ENCODE data around the gene TTC27. TPM values are rescaled to one million over a fixed set of nuclear protein-coding genes. Genes with fewer than 3 reads are reported as not detected.
A peak's percentile ranks its signal among the peaks of the same experiment; 100 is the strongest.

TTC27 gene
- total and polyA plus RNA-seq, 12 donors, result 4.8 to 17.3 (median 12.1) TPM

DNA sequence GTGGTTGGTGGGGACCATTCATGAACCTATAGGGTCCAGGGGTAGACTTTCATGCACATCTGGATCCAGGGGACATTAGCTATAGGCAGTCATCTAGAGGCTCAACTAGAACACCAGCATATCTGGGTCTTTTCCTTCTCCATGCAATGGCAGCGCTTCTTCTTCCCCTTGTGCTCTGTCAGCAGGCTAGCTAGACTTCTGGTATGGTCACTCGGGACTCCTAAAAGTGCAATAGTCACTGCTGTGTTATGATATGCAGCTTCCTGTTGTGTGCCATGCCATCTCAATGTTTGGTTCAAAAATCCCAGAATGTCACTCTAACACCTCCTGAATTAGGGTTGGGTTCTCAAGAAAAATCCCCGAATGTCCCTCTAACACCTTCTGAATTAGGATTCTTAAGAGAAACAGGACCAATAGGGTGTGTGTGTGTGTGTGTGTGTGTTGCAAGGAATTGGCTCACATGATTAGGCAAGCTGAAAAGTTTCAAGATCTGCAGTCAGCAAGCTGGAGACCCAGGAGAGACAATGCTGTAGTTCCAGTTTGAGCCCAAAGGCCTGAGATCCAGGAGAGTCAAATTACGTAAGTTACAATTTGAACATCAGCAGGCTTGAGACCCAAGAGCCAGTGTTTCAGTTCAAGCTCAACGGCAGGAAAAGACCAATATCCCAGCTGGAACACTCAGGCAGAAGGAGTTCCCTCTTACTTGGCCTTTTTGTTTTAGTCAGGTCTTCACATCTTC, 221.8 kb downstream of the TTC27 start:
- ATAC-seq, result peak in 6 of 8 donors; percentile 44 to 87 (median 62)
- no peak overlapping the region for H3K27ac ChIP-seq
- no peak overlapping the region for H3K4me3 ChIP-seq
- H3K4me1 ChIP-seq, result no peaks in the 10 kb centered on the region
- peaks cover 0 to 10% (median 0%) of the 10 kb centered on the region in 11 donors for H3K9me3 ChIP-seq
- TF ChIP-seq, protein P1, sequence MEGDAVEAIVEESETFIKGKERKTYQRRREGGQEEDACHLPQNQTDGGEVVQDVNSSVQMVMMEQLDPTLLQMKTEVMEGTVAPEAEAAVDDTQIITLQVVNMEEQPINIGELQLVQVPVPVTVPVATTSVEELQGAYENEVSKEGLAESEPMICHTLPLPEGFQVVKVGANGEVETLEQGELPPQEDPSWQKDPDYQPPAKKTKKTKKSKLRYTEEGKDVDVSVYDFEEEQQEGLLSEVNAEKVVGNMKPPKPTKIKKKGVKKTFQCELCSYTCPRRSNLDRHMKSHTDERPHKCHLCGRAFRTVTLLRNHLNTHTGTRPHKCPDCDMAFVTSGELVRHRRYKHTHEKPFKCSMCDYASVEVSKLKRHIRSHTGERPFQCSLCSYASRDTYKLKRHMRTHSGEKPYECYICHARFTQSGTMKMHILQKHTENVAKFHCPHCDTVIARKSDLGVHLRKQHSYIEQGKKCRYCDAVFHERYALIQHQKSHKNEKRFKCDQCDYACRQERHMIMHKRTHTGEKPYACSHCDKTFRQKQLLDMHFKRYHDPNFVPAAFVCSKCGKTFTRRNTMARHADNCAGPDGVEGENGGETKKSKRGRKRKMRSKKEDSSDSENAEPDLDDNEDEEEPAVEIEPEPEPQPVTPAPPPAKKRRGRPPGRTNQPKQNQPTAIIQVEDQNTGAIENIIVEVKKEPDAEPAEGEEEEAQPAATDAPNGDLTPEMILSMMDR (IDR thresholded peaks at IDR 0.05), result no peak
- intact Hi-C loops (cut with DNase I), result loop anchor here in 1 of 10 donors (10.0 kb wide), 1 partner anchor 75 kb away; no protein-coding TSS in a partner anchor
- peak in 1 of 2 donors; percentile 15 for DNase-seq
- no peaks in the 10 kb centered on the region for H3K27me3 ChIP-seq
- H3K36me3 ChIP-seq, result no peaks in the 10 kb centered on the region
- 77 to 79% methylated on average over 5 of the region's 5 CpGs for WGBS, 2 donors

DNA sequence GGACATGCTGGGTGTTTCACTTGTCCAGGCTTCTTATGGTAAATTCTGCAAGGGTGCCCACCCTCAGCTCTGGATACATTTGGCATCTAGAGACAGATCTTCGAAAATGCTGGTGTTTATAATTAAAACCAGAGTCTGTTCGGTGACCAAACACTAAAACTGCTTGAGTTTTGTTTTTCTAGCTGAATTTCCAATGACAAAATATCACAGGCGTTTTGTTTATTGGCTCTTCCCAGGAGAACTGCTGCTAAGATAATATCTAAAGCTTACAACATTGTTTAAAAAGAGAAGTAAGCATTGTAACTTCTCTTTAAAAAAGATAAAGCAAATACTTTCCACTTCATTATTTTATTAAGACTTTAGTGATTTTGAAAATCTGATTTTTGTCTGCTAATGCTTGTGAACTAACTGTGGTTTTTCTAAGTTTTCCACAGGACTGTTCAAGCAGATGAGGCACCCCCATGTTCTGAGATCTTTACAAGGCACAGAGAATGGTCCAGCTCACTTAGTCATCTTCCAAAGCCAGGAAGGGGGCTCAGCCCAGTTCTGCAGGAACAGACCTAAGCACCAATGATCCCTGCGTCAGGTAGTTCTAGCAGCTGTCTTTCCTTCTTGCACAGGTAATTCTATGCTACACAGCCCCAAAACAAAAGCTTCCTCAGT, 224.1 kb downstream of the TTC27 start:
- Histone ChIP-seq H3K27ac (no peak overlapping the region), H3K4me1 (no peaks in the 10 kb centered on the region), H3K27me3 (no peaks in the 10 kb centered on the region), H3K36me3 (no peaks in the 10 kb centered on the region), H3K9me3 (no peaks in the 10 kb centered on the region), H3K4me3 (no peak overlapping the region)
- 70 to 72% methylated on average over 4 of the region's 4 CpGs for WGBS, 2 donors
- intact Hi-C loops (cut with DNase I), result loop anchor here in 1 of 10 donors (10.0 kb wide), 1 partner anchor 73 kb away; no protein-coding TSS in a partner anchor
- TF ChIP-seq, protein P1 (IDR thresholded peaks at IDR 0.05), result no peak
- DNase-seq (no peak), ATAC-seq (no peak)

DNA sequence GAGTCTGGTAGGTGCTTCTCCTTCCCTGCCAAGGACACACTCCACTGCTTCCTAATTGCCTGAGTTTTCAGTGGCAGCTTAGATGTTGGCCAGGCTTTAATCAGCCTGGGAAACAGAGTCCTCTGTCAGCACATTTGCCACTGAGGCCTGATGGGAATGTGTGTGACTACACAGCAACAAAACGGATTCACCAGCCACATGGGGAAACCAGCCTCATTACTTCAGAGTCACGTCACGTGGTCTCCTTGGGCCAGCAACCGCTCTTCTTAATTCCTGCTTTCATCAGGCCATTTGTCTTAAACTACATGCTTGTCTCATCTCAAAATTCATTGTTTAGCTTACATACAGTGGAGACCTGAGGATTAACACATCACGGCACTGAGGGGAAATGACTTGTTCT, 225.0 kb downstream of the TTC27 start:
- intact Hi-C loops (cut with DNase I), result loop anchor here in 1 of 10 donors (10.0 kb wide), 1 partner anchor 72 kb away; no protein-coding TSS in a partner anchor
- TF ChIP-seq, protein P1 (IDR thresholded peaks at IDR 0.05), result no peak
- ATAC-seq (no peak), DNase-seq (no peak)
- Histone ChIP-seq H3K4me3 (no peak overlapping the region), H3K9me3 (no peaks in the 10 kb centered on the region), H3K4me1 (no peaks in the 10 kb centered on the region), H3K36me3 (no peaks in the 10 kb centered on the region), H3K27ac (no peak overlapping the region), H3K27me3 (no peaks in the 10 kb centered on the region)
- 89 to 93% methylated on average over 5 of the region's 5 CpGs for WGBS, 2 donors

DNA sequence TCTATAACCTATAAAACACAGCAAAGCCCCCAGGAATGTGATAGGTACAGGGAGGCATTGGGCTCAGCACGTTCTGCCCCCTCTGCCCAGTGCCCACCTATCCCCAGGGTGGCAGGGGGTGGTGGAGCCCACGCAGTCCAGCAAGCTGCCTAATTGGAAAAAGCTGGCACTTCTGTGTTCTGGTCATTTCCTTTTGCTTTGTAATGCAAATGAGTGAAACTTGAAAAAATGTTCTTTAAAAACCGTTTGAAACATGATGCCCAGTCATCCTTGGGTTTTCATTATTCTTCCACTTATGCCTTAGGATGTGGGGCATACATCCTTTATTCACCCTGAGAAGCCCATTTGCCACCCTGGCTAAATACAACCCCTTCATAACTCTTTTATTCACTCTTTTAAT, 229.0 kb downstream of the TTC27 start:
- Histone ChIP-seq H3K27ac (no peak overlapping the region), H3K36me3 (no peaks in the 10 kb centered on the region), H3K4me3 (no peak overlapping the region), H3K9me3 (no peaks in the 10 kb centered on the region), H3K27me3 (no peaks in the 10 kb centered on the region), H3K4me1 (no peaks in the 10 kb centered on the region)
- TF ChIP-seq, protein P1 (IDR thresholded peaks at IDR 0.05), result no peak
- DNase-seq (no peak), ATAC-seq (no peak)
- 79 to 82% methylated on average over 3 of the region's 3 CpGs for WGBS, 2 donors
- intact Hi-C loops (cut with DNase I), result loop anchor here in 1 of 10 donors (10.0 kb wide), 1 partner anchor 68 kb away; no protein-coding TSS in a partner anchor

Measured in heart right ventricle (tissue), 16 donors.